Nephron (organoid): ENCODE results near the gene ADSS1.

Source experiments
- H3K27ac Mint-ChIP-seq, 3 experiments: 2 replicates each; pipeline ENCODE4 v1.8.0; 2020; ENCODE audit warnings: mixed read lengths in 3 of 3, mild to moderate bottlenecking in 2 of 3, moderate library complexity in 1 of 3
- H3K27me3 Mint-ChIP-seq: 2 replicates; pipeline ENCODE4 v1.8.0; 2021; ENCODE audit warnings: low read depth, mild to moderate bottlenecking, moderate library complexity, mixed read lengths
- H3K36me3 Mint-ChIP-seq: 2 replicates; pipeline ENCODE4 v1.8.0; 2020; ENCODE audit warnings: low read depth, mixed read lengths
- H3K4me1 Mint-ChIP-seq: 2 replicates; pipeline ENCODE4 v1.8.0; 2020; ENCODE audit warnings: mixed read lengths
- H3K4me3 Mint-ChIP-seq, 3 experiments: 2 replicates each; pipeline ENCODE4 v1.8.0; 2020; ENCODE audit warnings: mild to moderate bottlenecking in 3 of 3, mixed read lengths in 3 of 3, moderate library complexity in 2 of 3
- H3K9me3 Mint-ChIP-seq: 2 replicates; pipeline ENCODE4 v1.8.0; 2020; ENCODE audit warnings: mixed read lengths
- TF ChIP-seq, protein P1 (sequence below), 3 experiments: fragments of 200-600 bp; sonication (generic); IDR thresholded peaks; one replicate each; pipeline ENCODE4 v1.5.0; 2021; ENCODE audit warnings: antibody characterized with exemption in 3 of 3; ENCODE audit not compliant: unreplicated experiment in 3 of 3

Gene ADSS1

DNA sequence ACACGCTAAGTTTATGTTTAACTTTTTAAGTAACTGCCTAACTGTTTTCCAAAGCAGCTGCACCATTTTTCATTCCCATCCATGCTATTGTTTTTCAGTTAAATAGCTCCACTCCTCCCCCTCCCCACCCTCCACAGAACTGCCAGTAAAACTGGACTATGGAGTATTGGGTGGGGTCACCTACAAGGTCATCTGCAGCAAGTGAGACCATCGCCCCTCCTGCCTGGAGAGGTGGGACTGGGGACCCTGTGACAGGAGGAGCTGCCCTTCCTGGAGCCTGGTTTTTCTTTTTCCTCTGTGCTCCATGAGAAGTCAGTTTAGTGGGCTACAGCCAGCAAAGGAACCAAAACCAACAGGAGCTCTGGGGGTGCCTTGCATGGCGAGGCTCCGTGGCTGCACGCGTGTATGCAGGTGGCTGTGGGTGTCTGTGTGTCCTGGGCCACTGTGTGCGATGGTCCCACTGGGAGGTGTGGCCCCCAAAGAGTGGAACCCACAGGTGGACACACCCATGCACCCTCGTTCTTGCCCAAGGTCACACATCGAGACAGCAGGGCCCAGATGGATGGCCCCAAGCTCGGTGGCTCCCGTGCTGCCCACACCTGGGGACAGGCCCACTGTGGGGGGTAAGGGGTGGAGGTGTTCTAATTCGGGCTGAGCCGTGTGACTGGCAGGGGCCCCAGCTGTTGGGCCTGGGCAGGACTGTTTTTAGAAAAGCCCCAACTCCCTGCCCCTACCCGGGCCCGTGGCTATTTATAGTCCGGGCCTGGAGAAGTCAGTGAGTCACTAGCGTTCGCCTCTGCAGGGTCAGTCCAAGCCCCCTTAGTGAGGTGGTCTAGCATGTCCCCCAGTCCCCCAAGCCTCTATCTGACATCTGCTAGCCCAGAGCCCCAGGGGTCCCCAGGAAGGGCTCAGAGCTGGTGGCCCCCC, 2.3 kb upstream of the ADSS1 start:
- Mint-ChIP-seq H3K27ac (peak overlapping the region in 1 of 3 experiments; percentile 65), H3K36me3 (peaks cover 13% of the 10 kb centered on the region), H3K27me3 (no peaks in the 10 kb centered on the region), H3K9me3 (no peaks in the 10 kb centered on the region), H3K4me1 (peaks cover 17% of the 10 kb centered on the region), H3K4me3 (peak overlapping the region; percentile 37 to 79 (median 64))
- TF ChIP-seq, protein P1, sequence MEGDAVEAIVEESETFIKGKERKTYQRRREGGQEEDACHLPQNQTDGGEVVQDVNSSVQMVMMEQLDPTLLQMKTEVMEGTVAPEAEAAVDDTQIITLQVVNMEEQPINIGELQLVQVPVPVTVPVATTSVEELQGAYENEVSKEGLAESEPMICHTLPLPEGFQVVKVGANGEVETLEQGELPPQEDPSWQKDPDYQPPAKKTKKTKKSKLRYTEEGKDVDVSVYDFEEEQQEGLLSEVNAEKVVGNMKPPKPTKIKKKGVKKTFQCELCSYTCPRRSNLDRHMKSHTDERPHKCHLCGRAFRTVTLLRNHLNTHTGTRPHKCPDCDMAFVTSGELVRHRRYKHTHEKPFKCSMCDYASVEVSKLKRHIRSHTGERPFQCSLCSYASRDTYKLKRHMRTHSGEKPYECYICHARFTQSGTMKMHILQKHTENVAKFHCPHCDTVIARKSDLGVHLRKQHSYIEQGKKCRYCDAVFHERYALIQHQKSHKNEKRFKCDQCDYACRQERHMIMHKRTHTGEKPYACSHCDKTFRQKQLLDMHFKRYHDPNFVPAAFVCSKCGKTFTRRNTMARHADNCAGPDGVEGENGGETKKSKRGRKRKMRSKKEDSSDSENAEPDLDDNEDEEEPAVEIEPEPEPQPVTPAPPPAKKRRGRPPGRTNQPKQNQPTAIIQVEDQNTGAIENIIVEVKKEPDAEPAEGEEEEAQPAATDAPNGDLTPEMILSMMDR (IDR thresholded peaks at IDR 0.05; ENCODE audit: unreplicated experiment in 3 of 3) = no peak

DNA sequence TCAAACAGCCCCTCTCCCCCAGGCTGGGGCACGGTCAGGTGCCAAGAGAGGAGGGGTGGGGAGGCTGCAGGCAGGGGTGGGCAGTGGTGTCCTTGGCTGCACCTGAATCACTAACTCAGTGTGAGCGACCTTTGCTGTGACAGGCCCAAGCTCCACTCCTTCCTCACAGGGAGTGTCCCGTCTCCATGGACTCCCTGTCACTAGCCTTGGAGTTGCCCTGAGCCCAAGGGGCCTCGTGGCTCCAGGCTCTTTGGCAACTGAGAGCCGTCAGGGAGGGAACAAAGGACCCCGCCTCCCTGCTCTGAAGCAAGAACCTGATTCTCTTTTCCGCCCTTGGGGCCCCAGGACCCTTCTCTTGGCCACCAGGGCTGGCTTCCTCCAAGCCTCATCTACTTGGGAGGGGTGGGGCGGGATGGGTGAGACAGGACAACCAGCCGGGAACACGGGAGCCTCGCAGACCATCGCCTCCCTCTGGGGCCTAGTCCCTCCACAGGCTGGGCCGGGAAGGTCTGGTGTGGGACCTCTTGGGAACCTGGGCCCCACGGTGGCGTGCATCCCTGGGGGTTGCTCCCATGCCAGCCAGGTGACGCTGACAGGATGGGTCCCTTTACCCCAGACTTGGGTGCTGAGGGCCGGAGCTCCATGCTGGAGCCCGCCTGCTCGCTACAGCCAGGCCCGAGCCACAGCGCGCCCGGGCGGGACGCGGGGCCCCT, 935 bp upstream of the ADSS1 start:
- Mint-ChIP-seq H3K4me3 (peak overlapping the region in 2 of 3 experiments; percentile 38 to 64), H3K36me3 (peaks cover 5% of the 10 kb centered on the region), H3K9me3 (no peaks in the 10 kb centered on the region), H3K27me3 (no peaks in the 10 kb centered on the region), H3K4me1 (peaks cover 17% of the 10 kb centered on the region), H3K27ac (no peak overlapping the region)
- TF ChIP-seq, protein P1 (IDR thresholded peaks at IDR 0.05; ENCODE audit: unreplicated experiment in 3 of 3) = no peak

DNA sequence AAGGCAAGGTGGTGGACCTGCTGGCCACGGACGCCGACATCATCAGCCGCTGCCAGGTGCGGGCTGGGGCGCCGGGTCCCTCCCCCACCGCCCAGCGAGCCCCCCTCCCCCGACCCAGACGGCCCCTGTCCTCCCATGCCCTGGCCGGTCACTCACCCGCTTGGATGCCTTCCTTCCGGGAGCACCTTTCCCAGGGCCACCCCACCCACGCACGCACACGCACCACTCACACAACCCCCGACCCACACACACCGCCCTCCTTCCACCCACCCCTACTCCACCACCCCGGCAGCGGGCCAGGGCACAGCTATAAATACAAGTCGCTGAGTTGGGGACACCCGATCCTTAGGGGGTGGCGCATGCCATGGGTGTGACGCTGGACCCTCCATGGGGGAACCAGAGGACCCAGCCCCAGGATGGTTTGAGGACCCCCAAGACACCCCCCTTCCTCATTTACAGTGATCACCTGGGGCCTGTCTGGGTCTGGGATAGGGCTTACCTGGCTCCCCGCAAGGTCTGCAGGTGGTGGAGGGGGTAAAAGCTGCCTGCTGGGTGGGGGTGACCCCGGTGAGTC, 465 bp downstream of the ADSS1 start:
- Mint-ChIP-seq H3K27ac (no peak overlapping the region), H3K27me3 (no peaks in the 10 kb centered on the region), H3K4me3 (peak overlapping the region; percentile 93 to 98 (median 96)), H3K9me3 (no peaks in the 10 kb centered on the region), H3K4me1 (peaks cover 17% of the 10 kb centered on the region), H3K36me3 (peaks cover 5% of the 10 kb centered on the region)
- TF ChIP-seq, protein P1 (IDR thresholded peaks at IDR 0.05; ENCODE audit: unreplicated experiment in 3 of 3) = no peak

DNA sequence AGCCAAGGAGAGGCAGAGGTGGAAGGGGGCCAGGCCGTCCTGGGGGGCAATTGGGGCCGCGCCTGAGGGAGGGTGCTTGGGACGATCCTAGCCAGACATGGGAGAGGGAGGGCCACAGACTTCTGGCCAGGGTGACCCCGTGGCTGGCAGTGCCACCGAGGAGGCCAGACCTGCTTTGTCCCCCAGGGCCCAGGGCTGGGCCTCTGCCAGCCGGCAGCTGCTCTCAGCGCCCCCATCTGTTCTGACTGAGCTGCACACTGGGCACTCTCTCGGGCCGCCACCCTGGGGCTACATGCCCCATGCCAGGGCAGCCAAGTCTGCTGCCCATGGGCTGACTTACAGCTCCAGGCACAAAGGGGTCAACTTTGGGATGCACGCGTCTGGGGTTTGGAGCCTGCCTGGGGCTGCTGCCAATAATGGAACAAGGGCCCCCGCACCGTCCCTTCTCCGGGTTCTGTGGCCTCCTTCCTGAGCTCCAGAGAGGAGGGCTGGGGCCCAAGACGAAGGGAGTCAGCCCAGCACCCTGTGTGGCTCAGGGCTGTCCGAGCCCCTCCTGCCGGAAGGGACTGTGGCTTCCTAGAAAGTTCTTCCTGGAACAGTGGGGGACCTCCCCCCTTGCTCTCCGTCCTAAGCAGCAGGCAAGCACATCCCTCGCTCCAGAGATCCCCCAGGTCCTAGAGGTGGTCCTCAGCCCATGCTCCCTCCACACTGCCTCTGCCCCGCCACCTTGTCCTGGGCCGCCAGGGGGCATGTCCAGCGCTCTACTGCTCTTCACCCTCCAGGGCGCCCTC, 1.1 kb downstream of the ADSS1 start:
- Mint-ChIP-seq H3K4me3 (peak overlapping the region; percentile 93 to 98 (median 96)), H3K36me3 (no peaks in the 10 kb centered on the region), H3K4me1 (peaks cover 17% of the 10 kb centered on the region), H3K27me3 (no peaks in the 10 kb centered on the region), H3K27ac (peak overlapping the region; percentile 87 to 97 (median 94)), H3K9me3 (no peaks in the 10 kb centered on the region)
- TF ChIP-seq, protein P1 (IDR thresholded peaks at IDR 0.05; ENCODE audit: unreplicated experiment in 3 of 3) = no peak

DNA sequence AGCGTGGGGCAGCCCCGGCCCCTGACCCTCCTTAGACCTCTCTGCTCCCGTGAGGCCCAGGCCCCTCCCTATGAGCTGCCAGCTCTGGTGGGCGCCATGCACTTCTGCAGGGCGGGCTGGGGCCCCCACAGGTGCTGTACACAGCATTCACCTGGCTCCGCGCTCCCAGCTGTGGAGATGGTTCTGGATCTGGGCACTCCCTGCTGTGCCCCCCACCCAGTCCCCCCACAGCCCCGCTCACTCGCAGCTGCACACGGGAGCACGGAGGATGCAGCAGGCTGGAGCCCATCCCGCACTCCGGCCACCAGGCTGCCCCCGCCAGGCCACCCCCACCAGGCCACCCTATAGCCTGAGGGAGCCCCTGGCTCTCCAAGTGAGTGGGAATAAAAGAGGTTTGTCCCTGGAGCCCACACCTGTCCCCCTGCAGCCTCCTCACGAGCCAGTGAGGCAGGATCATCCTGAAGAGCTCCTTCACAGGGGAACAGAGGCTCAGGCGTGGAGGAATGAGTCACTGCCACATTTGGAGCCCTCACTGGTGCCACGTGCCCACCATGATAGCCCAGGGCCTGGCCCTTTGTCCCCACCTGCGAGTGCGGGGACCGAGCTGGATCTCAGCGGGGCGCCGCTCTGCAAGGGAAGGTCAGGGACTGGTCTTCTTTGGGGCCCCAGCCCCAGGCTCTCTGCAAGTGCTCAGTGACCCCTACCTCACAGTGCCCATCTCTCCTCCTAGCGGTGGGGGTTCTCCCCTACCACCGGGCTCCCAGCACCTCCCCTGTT, 1.9 kb downstream of the ADSS1 start:
- Mint-ChIP-seq H3K4me1 (peaks cover 17% of the 10 kb centered on the region), H3K27ac (peak overlapping the region in 2 of 3 experiments; percentile 87 to 97), H3K36me3 (no peaks in the 10 kb centered on the region), H3K9me3 (no peaks in the 10 kb centered on the region), H3K4me3 (peak overlapping the region; percentile 93 to 98 (median 96)), H3K27me3 (no peaks in the 10 kb centered on the region)
- TF ChIP-seq, protein P1 (IDR thresholded peaks at IDR 0.05; ENCODE audit: unreplicated experiment in 3 of 3) = peak in 1 of 3 experiments; percentile 7
